Liver (tissue), 3 donors: ENCODE results near the gene PKMYT1.

ENCODE experiments used
- CTCF ChIP-seq: fragments of 150-350 bp; IDR thresholded peaks from 2 replicates; pipeline ENCODE4 v1.5.1; 2017; ENCODE audit warnings: improper control_type of control experiment, low read depth, low read length; ENCODE audit not compliant: missing input control
- MAX ChIP-seq: IDR thresholded peaks from 2 replicates; pipeline ENCODE4 v1.6.1; 2016; ENCODE audit warnings: antibody characterized with exemption
- SP1 ChIP-seq: IDR thresholded peaks from 2 replicates; pipeline ENCODE4 v1.6.1; 2018; ENCODE audit warnings: antibody characterized with exemption, mild to moderate bottlenecking
- TAF1 ChIP-seq: conservative IDR thresholded peaks from 2 replicates; pipeline ENCODE4 v1.6.1; 2016; ENCODE audit warnings: antibody characterized with exemption, mild to moderate bottlenecking
- ZBTB33 ChIP-seq: IDR thresholded peaks from 2 replicates; pipeline ENCODE4 v1.6.1; 2016; ENCODE audit warnings: antibody characterized with exemption
- TF ChIP-seq, protein P1 (sequence below): IDR thresholded peaks from 2 replicates; pipeline ENCODE4 v1.6.1; 2016; ENCODE audit warnings: antibody characterized with exemption
- donor health status: healthy.
- donor health status: healthy.

DNA sequence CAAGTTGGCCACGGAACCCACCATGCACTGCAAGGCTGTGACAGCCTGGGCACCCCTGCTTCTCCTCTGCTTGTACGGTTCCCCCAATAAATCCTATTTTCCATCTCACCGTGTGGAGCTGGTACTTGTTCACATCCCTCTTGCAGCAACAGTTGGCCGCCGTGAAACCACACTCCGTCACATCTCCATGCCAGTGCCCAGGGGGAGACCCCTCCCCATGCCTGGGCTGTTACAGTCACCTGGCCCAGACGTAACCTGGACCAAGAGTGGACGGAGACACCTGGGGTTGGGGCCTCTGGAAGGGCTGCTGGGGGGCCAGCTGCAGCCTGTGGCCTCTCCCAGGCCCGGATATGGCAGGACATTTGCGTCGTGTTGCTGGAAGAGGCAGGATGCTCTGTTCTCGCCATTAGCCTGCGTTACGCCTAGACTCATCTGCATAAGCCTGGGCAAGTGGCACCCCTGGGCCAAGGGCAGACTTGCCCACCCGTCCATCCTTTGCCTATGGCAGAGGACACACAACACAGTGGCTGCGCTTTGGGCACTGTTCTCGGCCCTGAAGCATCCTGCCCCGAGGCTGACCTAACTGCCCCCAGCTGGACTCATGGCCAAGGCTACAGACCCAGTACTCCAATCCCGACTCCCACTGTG is 30.4 kb downstream of the PKMYT1 start:
- no peak for TF ChIP-seq CTCF
- TF ChIP-seq TAF1, result no peak
- no peak for TF ChIP-seq MAX
- no peak for TF ChIP-seq ZBTB33
- TF ChIP-seq SP1, result no peak
- TF ChIP-seq, protein P1, sequence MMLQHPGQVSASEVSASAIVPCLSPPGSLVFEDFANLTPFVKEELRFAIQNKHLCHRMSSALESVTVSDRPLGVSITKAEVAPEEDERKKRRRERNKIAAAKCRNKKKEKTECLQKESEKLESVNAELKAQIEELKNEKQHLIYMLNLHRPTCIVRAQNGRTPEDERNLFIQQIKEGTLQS, result no peak
